ENCODE measurements around the gene SNX25.
A peak's percentile ranks its signal among the peaks of the same experiment; 100 is the strongest.

The SNX25 gene

DNA sequence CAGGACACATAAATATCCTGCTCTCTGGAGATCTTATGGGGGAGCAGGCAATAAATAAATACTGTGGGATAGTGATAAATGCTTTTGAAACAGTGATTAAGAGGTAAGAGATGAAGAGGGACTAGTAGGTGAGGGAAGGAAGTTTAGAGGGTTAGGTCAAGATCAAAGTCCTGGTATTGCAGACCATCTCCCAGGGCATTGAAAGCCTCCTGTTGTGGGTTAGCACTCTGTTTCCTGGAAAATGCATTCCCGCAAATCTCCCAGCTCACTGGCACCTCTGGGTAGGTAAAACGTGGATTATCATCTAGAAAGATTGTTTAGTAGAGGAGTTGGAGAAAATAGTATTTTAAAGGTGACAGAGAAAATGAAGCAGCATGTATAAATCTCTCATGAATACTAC, 2.2 kb downstream of the SNX25 start:
- ChIA-PET CTCF (interaction anchor here (0.8 kb wide), 1 partner anchor 10 kb away, joined by 3 read pairs; no protein-coding TSS in a partner anchor), POLR2A (interaction anchor here (0.6 kb wide), 1 partner anchor 9 kb away, joined by 3 read pairs; no protein-coding TSS in a partner anchor)
- 95% methylated on average over 2 of the region's 2 CpGs for WGBS (ENCODE audit: insufficient coverage)
- Histone ChIP-seq H3K27ac (ENCODE audit: insufficient read depth in 1 of 2, low read depth in 1 of 2, low read length in 2 of 2, poor library complexity in 1 of 2, severe bottlenecking in 2 of 2) (no peak overlapping the region), H3K4me3 (ENCODE audit: control insufficient read depth in 1 of 7, extremely low read depth in 1 of 7, insufficient read depth in 4 of 7, low read depth in 2 of 7, low read length in 6 of 7) (no peak overlapping the region), H3K36me3 (ENCODE audit: control insufficient read depth in 4 of 4, insufficient read depth in 4 of 4, low read length in 3 of 4) (no peaks in the 10 kb centered on the region), H3K9me3 (ENCODE audit: control extremely low read depth in 1 of 5, control insufficient read depth in 4 of 5, insufficient read depth in 2 of 5, low read depth in 1 of 5, low read length in 4 of 5) (no peaks in the 10 kb centered on the region), H3K27me3 (replicated peaks in 2 of 5; ENCODE audit: control insufficient read depth in 4 of 5, insufficient read depth in 5 of 5, low read length in 4 of 5) (peaks cover 0 to 43% (median 21%) of the 10 kb centered on the region in 5 experiments), H3K4me1 (ENCODE audit: control extremely low read depth in 1 of 4, control insufficient read depth in 4 of 4, insufficient read depth in 4 of 4, low read length in 3 of 4) (peaks cover 0 to 21% (median 19%) of the 10 kb centered on the region in 4 experiments)
- DNase-seq, result no peak

DNA sequence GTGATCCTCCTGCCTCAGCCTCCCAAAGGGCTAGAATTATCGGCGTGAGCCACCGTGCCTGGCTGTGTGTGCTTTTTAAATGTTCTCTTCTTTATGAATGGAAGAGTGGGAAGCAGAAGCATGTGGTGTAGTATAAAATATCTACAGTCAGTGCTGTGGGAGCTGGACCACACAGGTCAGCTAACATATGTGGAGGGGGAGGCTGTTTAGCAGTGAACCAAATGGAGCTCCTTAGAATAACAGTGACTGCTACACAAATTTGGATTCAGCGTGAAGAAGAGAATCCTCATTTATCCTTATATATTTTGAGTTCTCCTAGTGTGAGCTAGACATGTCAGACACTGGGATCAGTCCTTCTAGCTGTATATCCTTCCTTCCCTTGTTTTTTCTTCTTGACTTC, 3.2 kb downstream of the SNX25 start:
- WGBS (ENCODE audit: insufficient coverage), result 100% methylated on average over 1 of the region's 4 CpGs
- H3K9me3 ChIP-seq (ENCODE audit: control extremely low read depth in 1 of 5, control insufficient read depth in 4 of 5, insufficient read depth in 2 of 5, low read depth in 1 of 5, low read length in 4 of 5), result no peaks in the 10 kb centered on the region
- H3K4me3 ChIP-seq (ENCODE audit: control insufficient read depth in 1 of 7, extremely low read depth in 1 of 7, insufficient read depth in 4 of 7, low read depth in 2 of 7, low read length in 6 of 7), result no peak overlapping the region
- CTCF ChIA-PET, result interaction anchor here (0.5 to 1.1 kb wide), 2 partner anchors 29 to 216 kb away, joined by 3 read pairs; no protein-coding TSS in a partner anchor
- peaks cover 0 to 42% (median 21%) of the 10 kb centered on the region in 5 experiments for H3K27me3 ChIP-seq (replicated peaks in 2 of 5; ENCODE audit: control insufficient read depth in 4 of 5, insufficient read depth in 5 of 5, low read length in 4 of 5)
- no peak for DNase-seq
- peaks cover 0 to 21% (median 19%) of the 10 kb centered on the region in 4 experiments for H3K4me1 ChIP-seq (ENCODE audit: control extremely low read depth in 1 of 4, control insufficient read depth in 4 of 4, insufficient read depth in 4 of 4, low read length in 3 of 4)
- H3K27ac ChIP-seq (ENCODE audit: insufficient read depth in 1 of 2, low read depth in 1 of 2, low read length in 2 of 2, poor library complexity in 1 of 2, severe bottlenecking in 2 of 2), result no peak overlapping the region
- H3K36me3 ChIP-seq (ENCODE audit: control insufficient read depth in 4 of 4, insufficient read depth in 4 of 4, low read length in 3 of 4), result no peaks in the 10 kb centered on the region
- POLR2A ChIA-PET, result interaction anchor here (0.5 kb wide), 1 partner anchor 70 kb away, joined by 3 read pairs; no protein-coding TSS in a partner anchor

DNA sequence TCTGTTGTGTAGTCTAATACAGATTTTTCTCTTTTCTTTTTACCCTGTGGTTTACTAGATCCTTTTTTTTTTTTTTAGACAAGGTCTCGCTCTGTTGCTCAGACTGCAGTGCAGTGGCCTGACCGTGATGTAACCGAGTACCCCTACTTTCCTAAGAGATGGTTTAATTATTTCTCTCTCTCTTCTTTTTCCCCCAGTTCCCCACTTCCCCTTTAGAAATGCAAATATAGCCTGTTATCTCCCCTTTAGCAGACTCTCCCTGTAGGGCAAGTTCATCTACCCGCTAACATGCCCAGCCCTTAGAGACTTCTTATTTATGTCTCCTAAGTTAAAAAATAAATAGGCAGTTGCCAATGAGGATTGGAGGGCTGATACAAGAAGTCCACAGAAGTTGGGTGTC, 4.5 kb downstream of the SNX25 start:
- peaks cover 0 to 20% (median 17%) of the 10 kb centered on the region in 4 experiments for H3K4me1 ChIP-seq (ENCODE audit: control extremely low read depth in 1 of 4, control insufficient read depth in 4 of 4, insufficient read depth in 4 of 4, low read length in 3 of 4)
- H3K36me3 ChIP-seq (ENCODE audit: control insufficient read depth in 4 of 4, insufficient read depth in 4 of 4, low read length in 3 of 4), result no peaks in the 10 kb centered on the region
- DNase-seq, result peak; percentile 33 to 86 (median 76)
- 37% methylated on average over 3 of the region's 4 CpGs for WGBS (ENCODE audit: insufficient coverage)
- no peaks in the 10 kb centered on the region for H3K9me3 ChIP-seq (ENCODE audit: control extremely low read depth in 1 of 5, control insufficient read depth in 4 of 5, insufficient read depth in 2 of 5, low read depth in 1 of 5, low read length in 4 of 5)
- H3K4me3 ChIP-seq (ENCODE audit: control insufficient read depth in 1 of 7, extremely low read depth in 1 of 7, insufficient read depth in 4 of 7, low read depth in 2 of 7, low read length in 6 of 7), result no peak overlapping the region
- POLR2A ChIA-PET, result no interaction called here
- peaks cover 0 to 35% (median 18%) of the 10 kb centered on the region in 5 experiments for H3K27me3 ChIP-seq (replicated peaks in 2 of 5; ENCODE audit: control insufficient read depth in 4 of 5, insufficient read depth in 5 of 5, low read length in 4 of 5)
- no peak overlapping the region for H3K27ac ChIP-seq (ENCODE audit: insufficient read depth in 1 of 2, low read depth in 1 of 2, low read length in 2 of 2, poor library complexity in 1 of 2, severe bottlenecking in 2 of 2)
- CTCF ChIA-PET, result no interaction called here

DNA sequence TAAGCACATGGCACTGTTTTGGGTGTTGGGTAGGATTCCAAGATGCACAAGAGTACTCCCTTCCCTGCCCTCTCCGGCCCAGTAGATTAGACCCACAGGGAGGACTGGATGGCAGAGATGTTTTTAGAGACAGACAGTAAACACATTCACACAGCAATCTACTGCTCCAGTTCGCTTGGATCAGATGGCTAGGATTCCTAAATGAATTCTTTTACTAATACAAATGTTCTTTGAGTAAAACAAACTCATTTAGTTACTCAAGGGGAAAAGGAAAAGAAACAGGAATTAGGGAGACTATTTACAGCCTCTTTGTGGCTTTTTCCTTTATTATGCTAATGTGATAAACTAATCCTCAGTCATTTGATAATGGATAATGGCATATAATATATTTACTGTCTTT, 5.9 kb downstream of the SNX25 start:
- ChIA-PET CTCF (no interaction called here), POLR2A (no interaction called here)
- Histone ChIP-seq H3K9me3 (ENCODE audit: control extremely low read depth in 1 of 5, control insufficient read depth in 4 of 5, insufficient read depth in 2 of 5, low read depth in 1 of 5, low read length in 4 of 5) (no peaks in the 10 kb centered on the region), H3K4me3 (ENCODE audit: control insufficient read depth in 1 of 7, extremely low read depth in 1 of 7, insufficient read depth in 4 of 7, low read depth in 2 of 7, low read length in 6 of 7) (no peak overlapping the region), H3K4me1 (ENCODE audit: control extremely low read depth in 1 of 4, control insufficient read depth in 4 of 4, insufficient read depth in 4 of 4, low read length in 3 of 4) (peaks cover 0 to 15% (median 12%) of the 10 kb centered on the region in 4 experiments), H3K27ac (ENCODE audit: insufficient read depth in 1 of 2, low read depth in 1 of 2, low read length in 2 of 2, poor library complexity in 1 of 2, severe bottlenecking in 2 of 2) (no peak overlapping the region), H3K36me3 (ENCODE audit: control insufficient read depth in 4 of 4, insufficient read depth in 4 of 4, low read length in 3 of 4) (no peaks in the 10 kb centered on the region), H3K27me3 (replicated peaks in 2 of 5; ENCODE audit: control insufficient read depth in 4 of 5, insufficient read depth in 5 of 5, low read length in 4 of 5) (peaks cover 0 to 32% (median 17%) of the 10 kb centered on the region in 5 experiments)
- 100% methylated on average over 1 of the region's 2 CpGs for WGBS (ENCODE audit: insufficient coverage)
- DNase-seq, result no peak

DNA sequence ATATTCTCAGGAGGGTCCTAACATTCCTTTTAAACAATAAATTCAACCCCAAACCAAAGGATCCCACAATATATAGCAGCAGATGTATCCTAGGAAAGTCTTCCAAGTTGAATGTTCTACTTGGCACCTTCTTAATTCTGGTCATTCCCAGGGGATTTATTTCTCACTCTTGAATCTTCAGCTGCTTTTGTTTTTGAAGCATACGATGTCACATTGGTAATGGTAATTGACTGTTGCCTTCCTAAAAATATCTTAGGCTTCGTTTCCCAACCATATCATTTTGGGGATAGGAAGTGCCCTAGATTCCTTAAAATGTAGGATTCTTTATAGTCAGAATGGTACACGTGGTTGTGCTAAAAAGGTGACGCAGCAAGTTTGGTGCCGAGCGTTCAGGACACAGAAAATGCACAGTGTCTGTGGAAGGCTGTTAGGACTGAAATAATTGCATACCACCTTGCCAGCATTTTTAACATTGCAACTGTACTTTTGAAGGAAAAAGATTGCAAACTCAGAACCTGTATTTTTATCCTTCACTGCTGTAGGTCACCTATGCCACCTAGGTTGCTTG, 8.1 kb downstream of the SNX25 start:
- Histone ChIP-seq H3K4me1 (ENCODE audit: control extremely low read depth in 1 of 4, control insufficient read depth in 4 of 4, insufficient read depth in 4 of 4, low read length in 3 of 4) (peaks cover 0 to 7% (median 5%) of the 10 kb centered on the region in 4 experiments), H3K4me3 (ENCODE audit: control insufficient read depth in 1 of 7, extremely low read depth in 1 of 7, insufficient read depth in 4 of 7, low read depth in 2 of 7, low read length in 6 of 7) (no peak overlapping the region), H3K36me3 (ENCODE audit: control insufficient read depth in 4 of 4, insufficient read depth in 4 of 4, low read length in 3 of 4) (no peaks in the 10 kb centered on the region), H3K27ac (ENCODE audit: insufficient read depth in 1 of 2, low read depth in 1 of 2, low read length in 2 of 2, poor library complexity in 1 of 2, severe bottlenecking in 2 of 2) (no peak overlapping the region), H3K9me3 (ENCODE audit: control extremely low read depth in 1 of 5, control insufficient read depth in 4 of 5, insufficient read depth in 2 of 5, low read depth in 1 of 5, low read length in 4 of 5) (peaks cover 0 to 3% (median 0%) of the 10 kb centered on the region in 5 experiments), H3K27me3 (replicated peaks in 2 of 5; ENCODE audit: control insufficient read depth in 4 of 5, insufficient read depth in 5 of 5, low read length in 4 of 5) (peaks cover 0 to 10% (median 3%) of the 10 kb centered on the region in 5 experiments)
- DNase-seq, result no peak
- POLR2A ChIA-PET, result no interaction called here
- CTCF ChIA-PET, result interaction anchor here (0.9 to 1.3 kb wide), 2 partner anchors 8 to 9 kb away, joined by 4 to 5 read pairs; no protein-coding TSS in a partner anchor
- WGBS (ENCODE audit: insufficient coverage), result 97% methylated on average over 5 of the region's 6 CpGs

DNA sequence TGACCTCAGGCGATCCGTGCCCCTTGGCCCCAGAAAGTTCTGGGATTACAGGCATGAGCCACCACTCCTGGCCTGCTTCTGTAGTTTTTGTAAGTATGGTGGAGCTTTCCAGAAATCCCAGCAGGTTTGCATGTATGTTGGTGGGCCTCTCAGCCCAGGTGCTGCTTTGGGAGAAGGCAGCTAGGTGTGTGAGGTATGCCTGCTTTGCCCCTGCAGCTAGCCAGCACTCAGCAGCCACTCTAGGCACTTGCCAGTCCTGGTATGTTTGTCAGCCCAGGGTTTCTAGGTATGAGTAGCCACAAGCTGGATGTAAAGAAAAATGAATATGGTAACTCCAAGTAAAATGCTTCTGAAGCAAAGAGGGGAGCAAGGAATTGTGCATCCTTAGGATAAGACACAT, 8.9 kb downstream of the SNX25 start:
- no peak for DNase-seq
- Histone ChIP-seq H3K27ac (ENCODE audit: insufficient read depth in 1 of 2, low read depth in 1 of 2, low read length in 2 of 2, poor library complexity in 1 of 2, severe bottlenecking in 2 of 2) (no peak overlapping the region), H3K27me3 (replicated peaks in 2 of 5; ENCODE audit: control insufficient read depth in 4 of 5, insufficient read depth in 5 of 5, low read length in 4 of 5) (peaks cover 0 to 2% (median 0%) of the 10 kb centered on the region in 5 experiments), H3K4me3 (ENCODE audit: control insufficient read depth in 1 of 7, extremely low read depth in 1 of 7, insufficient read depth in 4 of 7, low read depth in 2 of 7, low read length in 6 of 7) (no peak overlapping the region), H3K9me3 (ENCODE audit: control extremely low read depth in 1 of 5, control insufficient read depth in 4 of 5, insufficient read depth in 2 of 5, low read depth in 1 of 5, low read length in 4 of 5) (peaks cover 0 to 3% (median 0%) of the 10 kb centered on the region in 5 experiments), H3K36me3 (ENCODE audit: control insufficient read depth in 4 of 4, insufficient read depth in 4 of 4, low read length in 3 of 4) (no peaks in the 10 kb centered on the region), H3K4me1 (ENCODE audit: control extremely low read depth in 1 of 4, control insufficient read depth in 4 of 4, insufficient read depth in 4 of 4, low read length in 3 of 4) (peaks cover 0 to 7% (median 5%) of the 10 kb centered on the region in 4 experiments)
- 100% methylated on average over 2 of the region's 2 CpGs for WGBS (ENCODE audit: insufficient coverage)
- ChIA-PET POLR2A (no interaction called here), CTCF (interaction anchor here (1.3 kb wide), 1 partner anchor 10 kb away, joined by 5 read pairs; no protein-coding TSS in a partner anchor)
